ENCODE measurements around the gene CYP2W1.
A peak's percentile ranks its signal among the peaks of the same experiment; 100 is the strongest.

Gene CYP2W1

GRCh38 chr7:974172-974571, 8.8 kb upstream of the CYP2W1 start:
- Histone ChIP-seq H3K9ac (ENCODE audit: low read depth, low read length) (peak overlapping the region; percentile 81), H3K4me3 (ENCODE audit: low read depth, low read length) (peak overlapping the region; percentile 86), H3K9me3 (ENCODE audit: control insufficient read depth, insufficient read depth, low read length) (no peaks in the 10 kb centered on the region), H3K4me1 (ENCODE audit: control insufficient read depth, insufficient read depth, low read length) (no peaks in the 10 kb centered on the region), H3K36me3 (ENCODE audit: control insufficient read depth, insufficient read depth, low read length) (peaks cover 18% of the 10 kb centered on the region), H3K27me3 (ENCODE audit: control insufficient read depth, insufficient read depth, low read length) (no peaks in the 10 kb centered on the region)

DNA sequence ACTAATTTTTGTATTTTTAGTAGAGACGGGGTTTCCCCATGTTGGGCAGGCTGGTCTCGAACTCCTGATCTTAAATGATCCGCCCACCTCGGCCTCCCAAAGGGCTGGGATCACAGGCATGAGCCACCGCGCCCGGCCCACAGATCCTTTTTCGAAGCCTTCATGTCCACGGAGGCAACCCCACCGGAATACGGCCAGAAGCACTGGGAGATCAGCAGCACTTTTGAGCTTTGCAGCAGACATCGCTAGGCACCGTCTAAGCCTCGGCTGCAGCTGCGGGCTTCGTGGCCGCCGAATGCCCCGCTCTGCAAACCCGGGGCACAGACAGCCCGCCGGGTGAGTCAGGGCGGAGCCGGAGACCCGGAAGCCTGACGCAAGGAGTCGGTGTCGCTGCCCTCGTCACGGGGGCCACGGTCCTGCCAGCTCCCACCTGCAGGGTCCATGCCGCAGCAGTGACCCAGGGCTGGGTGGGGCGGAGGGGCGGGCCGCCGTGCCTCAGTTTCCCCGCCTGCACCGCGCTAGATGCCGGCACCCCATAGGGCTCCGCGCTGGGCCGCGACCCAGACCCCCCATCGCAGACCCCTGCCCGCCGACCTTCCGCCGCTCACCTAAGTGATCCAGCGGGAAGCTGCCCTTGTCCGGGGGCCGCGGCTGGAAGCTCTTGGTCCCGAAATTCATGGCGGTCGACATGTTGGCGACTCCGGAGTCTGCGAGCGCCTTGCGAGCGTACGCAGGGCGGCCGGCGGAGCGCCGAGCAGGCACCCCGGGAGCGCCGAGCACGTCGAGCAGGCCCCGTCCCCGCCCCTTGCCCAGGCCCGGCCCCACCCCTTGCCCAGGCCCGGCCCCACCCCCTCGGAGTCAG, 7.9 kb upstream of the CYP2W1 start, which contains the start of gene COX19:
Gene COX19 (minus strand): TSS at position 730 of the 862 bp plus-strand sequence. CDS start 40 bp downstream, at position 690.
- Histone ChIP-seq H3K4me1 (ENCODE audit: control insufficient read depth, insufficient read depth, low read length) (no peaks in the 10 kb centered on the region), H3K36me3 (ENCODE audit: control insufficient read depth, insufficient read depth, low read length) (peaks cover 12% of the 10 kb centered on the region), H3K4me3 (ENCODE audit: low read depth, low read length) (peak within 1 kb of the TSS; percentile 86), H3K27me3 (ENCODE audit: control insufficient read depth, insufficient read depth, low read length) (no peaks in the 10 kb centered on the region), H3K9ac (ENCODE audit: low read depth, low read length) (peak within 1 kb of the TSS; percentile 81), H3K9me3 (ENCODE audit: control insufficient read depth, insufficient read depth, low read length) (no peaks in the 10 kb centered on the region)

DNA sequence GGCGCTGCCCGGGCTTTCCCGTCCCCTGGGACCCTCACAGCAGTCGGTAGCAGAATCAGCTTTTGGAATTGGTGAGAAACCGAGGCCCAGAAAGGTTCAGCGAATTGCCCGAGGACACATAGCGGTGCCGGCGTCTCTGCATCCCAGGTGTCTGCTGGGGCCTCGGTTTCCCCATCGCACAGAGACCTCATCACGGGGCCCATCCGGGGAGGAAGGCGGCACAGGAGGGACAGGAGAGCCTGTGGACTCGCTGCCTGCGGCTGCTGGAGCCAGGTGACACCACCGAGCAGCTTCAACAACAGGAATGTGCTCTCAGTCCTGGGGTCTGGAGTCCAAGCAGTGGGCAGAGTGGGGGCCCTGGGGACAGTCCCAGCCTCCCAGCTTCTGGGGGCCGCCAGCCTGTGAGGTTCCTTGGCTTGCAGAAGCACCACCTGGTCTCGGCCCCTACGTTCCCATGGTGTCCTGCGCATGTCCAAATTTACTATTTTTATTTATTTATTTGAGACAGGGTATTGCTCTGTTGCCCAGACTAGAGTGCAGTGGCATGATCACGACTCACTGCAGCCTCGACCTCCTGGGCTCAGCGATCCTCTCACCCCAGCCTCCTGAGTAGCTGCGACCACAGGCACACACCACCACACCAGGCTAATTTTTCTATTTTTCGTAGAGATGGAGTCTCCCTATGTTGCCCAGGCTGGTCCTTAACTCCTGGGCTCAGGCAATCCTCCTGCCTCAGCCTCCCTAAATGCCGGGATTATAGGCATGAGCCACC, 7.1 kb upstream of the CYP2W1 start:
- H3K4me1 ChIP-seq (ENCODE audit: control insufficient read depth, insufficient read depth, low read length): no peaks in the 10 kb centered on the region
- H3K9me3 ChIP-seq (ENCODE audit: control insufficient read depth, insufficient read depth, low read length): no peaks in the 10 kb centered on the region
- peaks cover 9% of the 10 kb centered on the region for H3K36me3 ChIP-seq (ENCODE audit: control insufficient read depth, insufficient read depth, low read length)
- no peaks in the 10 kb centered on the region for H3K27me3 ChIP-seq (ENCODE audit: control insufficient read depth, insufficient read depth, low read length)
- H3K9ac ChIP-seq (ENCODE audit: low read depth, low read length): no peak overlapping the region
- H3K4me3 ChIP-seq (ENCODE audit: low read depth, low read length): peak overlapping the region; percentile 62

- Histone ChIP-seq H3K9ac (ENCODE audit: low read depth, low read length) (no peak overlapping the region), H3K36me3 (ENCODE audit: control insufficient read depth, insufficient read depth, low read length) (peaks cover 7% of the 10 kb centered on the region), H3K4me3 (ENCODE audit: low read depth, low read length) (no peak overlapping the region), H3K4me1 (ENCODE audit: control insufficient read depth, insufficient read depth, low read length) (no peaks in the 10 kb centered on the region), H3K9me3 (ENCODE audit: control insufficient read depth, insufficient read depth, low read length) (no peaks in the 10 kb centered on the region), H3K27me3 (ENCODE audit: control insufficient read depth, insufficient read depth, low read length) (no peaks in the 10 kb centered on the region)
Observed at GRCh38 chr7:976901-977325, 6.1 kb upstream of the CYP2W1 start.

DNA sequence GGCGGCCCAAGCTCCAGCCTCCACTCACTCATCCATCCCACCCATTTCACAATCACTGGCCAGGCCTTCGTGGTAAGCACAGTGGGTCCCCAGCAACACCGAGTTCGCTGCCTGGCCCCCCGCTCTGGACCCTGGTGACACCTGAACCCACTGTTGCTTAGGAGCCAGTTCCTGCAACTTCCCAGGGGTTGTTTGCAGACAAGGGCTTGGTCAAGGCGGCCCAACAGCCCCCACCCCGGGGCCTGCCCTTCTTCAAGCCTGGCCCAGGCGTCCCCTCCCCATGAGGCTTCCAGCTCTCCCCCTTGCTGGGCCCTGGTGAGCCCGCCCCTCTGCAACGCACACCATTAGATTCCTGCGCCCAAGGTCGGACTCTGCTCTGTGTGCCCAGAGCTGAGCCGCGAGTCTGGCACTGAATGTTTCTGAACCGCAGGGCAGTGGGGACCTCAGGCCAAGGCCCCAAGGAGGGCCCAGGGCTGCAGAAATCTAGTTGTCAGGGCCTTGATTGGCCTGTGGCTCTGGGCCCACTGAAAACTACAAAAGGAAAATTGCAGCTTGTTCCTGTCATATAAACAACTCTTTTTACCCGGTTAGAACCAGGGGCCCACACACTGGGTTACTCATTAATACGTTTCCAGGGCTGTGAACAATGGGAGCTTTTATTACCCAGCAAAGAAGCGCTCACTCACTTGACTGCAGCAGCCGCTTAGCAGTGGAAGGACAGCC, 5.5 kb upstream of the CYP2W1 start:
- Histone ChIP-seq H3K4me1 (ENCODE audit: control insufficient read depth, insufficient read depth, low read length) (no peaks in the 10 kb centered on the region), H3K9ac (ENCODE audit: low read depth, low read length) (no peak overlapping the region), H3K27me3 (ENCODE audit: control insufficient read depth, insufficient read depth, low read length) (no peaks in the 10 kb centered on the region), H3K9me3 (ENCODE audit: control insufficient read depth, insufficient read depth, low read length) (no peaks in the 10 kb centered on the region), H3K36me3 (ENCODE audit: control insufficient read depth, insufficient read depth, low read length) (peaks cover 2% of the 10 kb centered on the region), H3K4me3 (ENCODE audit: low read depth, low read length) (no peak overlapping the region)

GRCh38 chr7:978049-978346, 5.0 kb upstream of the CYP2W1 start:
- H3K4me3 ChIP-seq (ENCODE audit: low read depth, low read length): no peak overlapping the region
- H3K36me3 ChIP-seq (ENCODE audit: control insufficient read depth, insufficient read depth, low read length): peaks cover 2% of the 10 kb centered on the region
- no peak overlapping the region for H3K9ac ChIP-seq (ENCODE audit: low read depth, low read length)
- no peaks in the 10 kb centered on the region for H3K9me3 ChIP-seq (ENCODE audit: control insufficient read depth, insufficient read depth, low read length)
- no peaks in the 10 kb centered on the region for H3K27me3 ChIP-seq (ENCODE audit: control insufficient read depth, insufficient read depth, low read length)
- H3K4me1 ChIP-seq (ENCODE audit: control insufficient read depth, insufficient read depth, low read length): no peaks in the 10 kb centered on the region

GRCh38 chr7:978416-979091, 4.4 kb upstream of the CYP2W1 start:
- H3K9me3 ChIP-seq (ENCODE audit: control insufficient read depth, insufficient read depth, low read length): no peaks in the 10 kb centered on the region
- no peak overlapping the region for H3K9ac ChIP-seq (ENCODE audit: low read depth, low read length)
- H3K4me1 ChIP-seq (ENCODE audit: control insufficient read depth, insufficient read depth, low read length): no peaks in the 10 kb centered on the region
- no peaks in the 10 kb centered on the region for H3K36me3 ChIP-seq (ENCODE audit: control insufficient read depth, insufficient read depth, low read length)
- no peaks in the 10 kb centered on the region for H3K27me3 ChIP-seq (ENCODE audit: control insufficient read depth, insufficient read depth, low read length)
- no peak overlapping the region for H3K4me3 ChIP-seq (ENCODE audit: low read depth, low read length)

- Histone ChIP-seq H3K9ac (ENCODE audit: low read depth, low read length) (no peak overlapping the region), H3K36me3 (ENCODE audit: control insufficient read depth, insufficient read depth, low read length) (no peaks in the 10 kb centered on the region), H3K4me3 (ENCODE audit: low read depth, low read length) (no peak overlapping the region), H3K27me3 (ENCODE audit: control insufficient read depth, insufficient read depth, low read length) (no peaks in the 10 kb centered on the region), H3K4me1 (ENCODE audit: control insufficient read depth, insufficient read depth, low read length) (no peaks in the 10 kb centered on the region), H3K9me3 (ENCODE audit: control insufficient read depth, insufficient read depth, low read length) (no peaks in the 10 kb centered on the region)
Observed at GRCh38 chr7:979151-979550, 3.8 kb upstream of the CYP2W1 start.

- Histone ChIP-seq H3K9me3 (ENCODE audit: control insufficient read depth, insufficient read depth, low read length) (no peaks in the 10 kb centered on the region), H3K27me3 (ENCODE audit: control insufficient read depth, insufficient read depth, low read length) (no peaks in the 10 kb centered on the region), H3K4me3 (ENCODE audit: low read depth, low read length) (no peak overlapping the region), H3K36me3 (ENCODE audit: control insufficient read depth, insufficient read depth, low read length) (no peaks in the 10 kb centered on the region), H3K9ac (ENCODE audit: low read depth, low read length) (no peak overlapping the region), H3K4me1 (ENCODE audit: control insufficient read depth, insufficient read depth, low read length) (no peaks in the 10 kb centered on the region)
Observed at GRCh38 chr7:979886-980571, 3.0 kb upstream of the CYP2W1 start.

GRCh38 chr7:981793-982510, 1.0 kb upstream of the CYP2W1 start:
- Histone ChIP-seq H3K4me3 (ENCODE audit: low read depth, low read length) (no peak overlapping the region), H3K9me3 (ENCODE audit: control insufficient read depth, insufficient read depth, low read length) (no peaks in the 10 kb centered on the region), H3K27me3 (ENCODE audit: control insufficient read depth, insufficient read depth, low read length) (no peaks in the 10 kb centered on the region), H3K9ac (ENCODE audit: low read depth, low read length) (no peak overlapping the region), H3K36me3 (ENCODE audit: control insufficient read depth, insufficient read depth, low read length) (no peaks in the 10 kb centered on the region), H3K4me1 (ENCODE audit: control insufficient read depth, insufficient read depth, low read length) (no peaks in the 10 kb centered on the region)
